Choroid plexus epithelial cell (primary cell): ENCODE measurements around the gene SPRED2.
"Not testable (repeated sequence)": the region's sequence is repeated elsewhere in the genome, so short reads cannot be mapped to it uniquely, and the experiment has no call there.

Source experiments
- DNase-seq: peaks from one replicate; pipeline ENCODE4 v3.0.0-alpha.2; 2010; ENCODE audit warnings: low read depth
- H3K4me3 ChIP-seq: 2 replicates; pipeline ENCODE4 v1.5.1; 2011; ENCODE audit warnings: low read depth, mild to moderate bottlenecking, control low read depth, low read length, moderate library complexity
- CTCF ChIP-seq: conservative IDR thresholded peaks from 2 replicates; pipeline ENCODE4 v1.5.1; 2011; ENCODE audit warnings: low read depth, mild to moderate bottlenecking, control low read depth, inconsistent platforms, low read length, moderate library complexity

Gene SPRED2

GRCh38 chr2:65320946-65321345, 111.5 kb downstream of the SPRED2 start:
- DNase-seq = no peak
- no peak for TF ChIP-seq CTCF
- no peak overlapping the region for H3K4me3 ChIP-seq

- DNase-seq = peak; percentile 94
- H3K4me3 ChIP-seq = no peak overlapping the region
These were observed 112.2 kb downstream of the SPRED2 start for GRCh38 chr2:65320042-65320725.

GRCh38 chr2:65319674-65320041, 112.7 kb downstream of the SPRED2 start:
- no peak for TF ChIP-seq CTCF

More at GRCh38 chr2:65320042-65320725, 112.2 kb downstream of the SPRED2 start:
- TF ChIP-seq CTCF = peak; percentile 78

GRCh38 chr2:65319072-65319673, 113.2 kb downstream of the SPRED2 start:
- H3K4me3 ChIP-seq = no peak overlapping the region
- TF ChIP-seq CTCF = no peak
- no peak for DNase-seq

More at GRCh38 chr2:65319674-65320041, 112.7 kb downstream of the SPRED2 start:
- H3K4me3 ChIP-seq = no peak overlapping the region
- DNase-seq = no peak

- H3K4me3 ChIP-seq = no peak overlapping the region
- no peak for DNase-seq
- no peak for TF ChIP-seq CTCF
These were observed 114.6 kb downstream of the SPRED2 start for GRCh38 chr2:65317841-65318240.

- H3K4me3 ChIP-seq, DNase-seq: not testable (repeated sequence)
These were observed 115.0 kb downstream of the SPRED2 start for GRCh38 chr2:65317351-65317750.

- DNase-seq = no peak
- no peak for TF ChIP-seq CTCF
- H3K4me3 ChIP-seq = no peak overlapping the region
These were observed 116.3 kb downstream of the SPRED2 start for GRCh38 chr2:65316072-65316471.
